Left ventricle myocardium superior (tissue), 1 donor: ENCODE results near the gene CLCNKB. TPM values are rescaled to one million over a fixed set of nuclear protein-coding genes. Genes with fewer than 3 reads are reported as not detected.

ENCODE experiments used
- total RNA-seq: library from RNA; stranded (reverse); fragmentation: NEBNext Ultra II Directional; extraction: Animal tissue kit (Norgen Biotek cat#: 25700); gene quantifications from one replicate; pipeline ENCODE4 v1.2.1, GENCODE V29; 2021
- donor health status: DM: no; HTN: yes; CAD: no; lungs with severe emphysema.

The CLCNKB gene
- total RNA-seq, 1 donor from 2014 or later, result 2.1 TPM

Other genes with a start within 250 kb of the CLCNKB start
- gene UQCRHL, start 236.1 kb upstream of the CLCNKB start, total RNA-seq, result 6.0 TPM
- gene SPEN, start 196.1 kb upstream of the CLCNKB start, total RNA-seq, result 20.5 TPM
- 27.3 TPM for gene ZBTB17, start 67.7 kb upstream of the CLCNKB start, total RNA-seq
- 0.84 TPM for gene SRARP, start 39.5 kb upstream of the CLCNKB start, total RNA-seq
- 3,996 TPM for gene HSPB7, start 25.7 kb upstream of the CLCNKB start, total RNA-seq
- gene CLCNKA, start 21.7 kb upstream of the CLCNKB start, total RNA-seq, result 0.15 TPM
- gene FAM131C, start 29.9 kb downstream of the CLCNKB start, total RNA-seq, result 3.7 TPM
- 7.6 TPM for gene EPHA2, start 112.3 kb downstream of the CLCNKB start, total RNA-seq
- 2.0 TPM for gene ARHGEF19, start 168.9 kb downstream of the CLCNKB start, total RNA-seq
- gene CPLANE2, start 193.4 kb downstream of the CLCNKB start, total RNA-seq, result 9.7 TPM